OCI-LY1 (cell line): Measurements from ENCODE around the gene SSBP3.

Source experiments
- EZH2 ChIP-seq: fragments of 200-600 bp; sonication (generic), shearing (Covaris generic); IDR thresholded peaks from 2 replicates; pipeline ENCODE4 v1.8.0; 2017; ENCODE audit warnings: borderline replicate concordance, mixed run types, mild to moderate bottlenecking, antibody characterized with exemption, low read length, moderate library complexity, mixed read lengths
- TF ChIP-seq, protein P1 (sequence below): fragments of 200-600 bp; sonication (generic), shearing (Covaris generic); IDR thresholded peaks from 2 replicates; pipeline ENCODE4 v1.5.1; 2017; ENCODE audit warnings: mild to moderate bottlenecking, antibody characterized with exemption, low read length, moderate library complexity, mixed read lengths

GRCh38 chr1:54299037-54299436 lies 107.2 kb downstream of the SSBP3 start:
- TF ChIP-seq, protein P1, sequence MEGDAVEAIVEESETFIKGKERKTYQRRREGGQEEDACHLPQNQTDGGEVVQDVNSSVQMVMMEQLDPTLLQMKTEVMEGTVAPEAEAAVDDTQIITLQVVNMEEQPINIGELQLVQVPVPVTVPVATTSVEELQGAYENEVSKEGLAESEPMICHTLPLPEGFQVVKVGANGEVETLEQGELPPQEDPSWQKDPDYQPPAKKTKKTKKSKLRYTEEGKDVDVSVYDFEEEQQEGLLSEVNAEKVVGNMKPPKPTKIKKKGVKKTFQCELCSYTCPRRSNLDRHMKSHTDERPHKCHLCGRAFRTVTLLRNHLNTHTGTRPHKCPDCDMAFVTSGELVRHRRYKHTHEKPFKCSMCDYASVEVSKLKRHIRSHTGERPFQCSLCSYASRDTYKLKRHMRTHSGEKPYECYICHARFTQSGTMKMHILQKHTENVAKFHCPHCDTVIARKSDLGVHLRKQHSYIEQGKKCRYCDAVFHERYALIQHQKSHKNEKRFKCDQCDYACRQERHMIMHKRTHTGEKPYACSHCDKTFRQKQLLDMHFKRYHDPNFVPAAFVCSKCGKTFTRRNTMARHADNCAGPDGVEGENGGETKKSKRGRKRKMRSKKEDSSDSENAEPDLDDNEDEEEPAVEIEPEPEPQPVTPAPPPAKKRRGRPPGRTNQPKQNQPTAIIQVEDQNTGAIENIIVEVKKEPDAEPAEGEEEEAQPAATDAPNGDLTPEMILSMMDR, result no peak
- no peak for TF ChIP-seq EZH2
